ENCODE data around the gene TLR9. TPM values are rescaled to one million over a fixed set of nuclear protein-coding genes. Genes with fewer than 3 reads are reported as not detected.
A peak's percentile ranks its signal among the peaks of the same experiment; 100 is the strongest.
"Not testable (repeated sequence)": the region's sequence is repeated elsewhere in the genome, so short reads cannot be mapped to it uniquely, and the experiment has no call there.

The TLR9 gene
- total RNA-seq, 1 donor from 2014 or later = under 0.01 TPM

DNA sequence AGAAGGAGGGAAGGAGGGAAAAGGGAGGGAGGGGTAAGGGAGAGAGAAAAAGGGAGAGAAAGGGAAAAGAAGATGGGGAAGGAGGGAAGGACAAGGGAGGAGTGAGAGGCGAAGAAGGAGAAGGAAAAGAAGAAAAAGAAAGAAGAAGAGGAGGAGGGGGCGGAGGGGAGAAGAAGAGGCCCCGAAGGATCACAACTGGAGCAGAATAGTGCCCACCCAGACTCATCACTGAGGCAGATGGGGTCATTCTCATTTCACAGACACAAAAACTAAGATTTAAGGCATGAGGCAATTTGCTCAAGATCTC lies 30.2 kb downstream of the TLR9 start:
- no peak for DNase-seq

DNA sequence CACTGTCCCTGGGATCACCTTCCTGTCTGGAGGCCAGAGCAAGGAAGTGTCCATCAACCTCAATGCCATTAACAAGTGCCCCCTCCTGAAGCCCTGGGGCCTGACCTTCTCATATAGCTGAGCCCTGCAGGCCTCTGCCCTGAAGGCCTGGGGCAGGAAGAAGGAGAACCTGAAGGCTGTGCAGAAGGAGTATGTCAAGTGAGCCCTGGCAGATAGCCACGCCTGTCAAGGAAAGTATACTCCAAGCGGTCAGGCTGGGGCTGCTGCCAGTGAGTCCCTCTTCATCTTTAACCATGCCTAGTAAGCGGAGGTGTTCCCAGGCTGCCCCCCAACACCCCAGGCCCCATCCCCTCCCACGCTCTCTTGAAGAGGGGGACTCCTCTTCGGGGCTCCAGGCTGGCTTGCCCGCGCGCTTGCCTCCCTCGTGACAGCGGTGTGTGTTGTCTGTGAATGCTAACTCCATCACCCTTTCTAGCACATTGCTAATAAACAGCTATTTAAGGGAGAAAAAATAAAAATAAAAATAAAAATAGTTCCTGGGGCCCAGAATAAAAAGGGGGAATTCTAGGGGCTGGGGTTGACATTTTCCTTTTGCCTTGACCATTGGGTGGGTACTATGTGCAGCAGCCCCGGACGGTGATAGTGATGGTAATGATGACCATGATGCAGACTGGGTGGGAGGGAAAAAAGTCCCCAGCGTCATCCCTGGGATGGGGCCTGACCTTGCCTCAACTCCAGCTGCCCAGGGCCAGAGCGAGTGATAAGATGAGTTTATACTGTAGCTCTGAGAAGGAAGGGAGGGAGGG lies 30.8 kb downstream of the TLR9 start:
- no peak for DNase-seq

DNA sequence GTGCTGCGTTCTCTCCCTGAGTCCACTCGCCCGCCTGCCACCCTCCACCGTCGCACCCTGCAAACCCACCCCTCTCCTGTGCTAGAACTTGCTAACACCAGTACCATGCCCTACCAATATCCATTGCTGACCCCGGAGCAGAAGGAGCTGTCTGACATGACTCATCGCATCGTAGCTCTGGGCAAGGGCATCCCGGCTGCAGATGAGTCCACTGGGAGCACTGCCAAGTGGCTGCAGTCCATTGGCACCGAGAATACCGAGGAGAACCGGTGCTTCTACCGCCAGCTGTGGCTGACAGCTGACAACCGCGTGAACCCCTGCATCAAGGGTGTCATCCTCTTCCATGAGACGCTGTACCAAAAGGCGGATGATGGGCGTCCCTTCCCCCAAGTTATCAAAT lies 32.4 kb downstream of the TLR9 start:
- peak; percentile 80 for DNase-seq

DNA sequence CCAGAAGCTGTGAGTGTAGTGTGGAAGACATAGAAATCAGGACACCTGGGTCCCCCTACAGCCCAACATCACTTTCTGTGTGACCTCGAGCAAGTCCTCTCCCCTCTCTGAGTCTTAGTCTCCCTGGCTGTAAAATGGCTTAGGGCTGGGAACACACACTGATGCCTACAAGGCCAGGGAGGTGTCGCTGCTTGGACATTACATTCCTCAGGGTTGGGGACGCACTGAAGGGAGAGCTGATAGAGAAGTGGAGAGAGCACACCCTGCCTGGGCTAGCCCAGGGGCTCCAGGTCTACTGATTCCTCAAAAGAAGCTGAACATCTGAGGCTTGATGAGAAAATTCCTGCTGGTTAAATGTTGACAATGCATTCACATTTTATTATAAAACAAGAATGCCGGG lies 33.8 kb downstream of the TLR9 start:
- DNase-seq = no peak

DNA sequence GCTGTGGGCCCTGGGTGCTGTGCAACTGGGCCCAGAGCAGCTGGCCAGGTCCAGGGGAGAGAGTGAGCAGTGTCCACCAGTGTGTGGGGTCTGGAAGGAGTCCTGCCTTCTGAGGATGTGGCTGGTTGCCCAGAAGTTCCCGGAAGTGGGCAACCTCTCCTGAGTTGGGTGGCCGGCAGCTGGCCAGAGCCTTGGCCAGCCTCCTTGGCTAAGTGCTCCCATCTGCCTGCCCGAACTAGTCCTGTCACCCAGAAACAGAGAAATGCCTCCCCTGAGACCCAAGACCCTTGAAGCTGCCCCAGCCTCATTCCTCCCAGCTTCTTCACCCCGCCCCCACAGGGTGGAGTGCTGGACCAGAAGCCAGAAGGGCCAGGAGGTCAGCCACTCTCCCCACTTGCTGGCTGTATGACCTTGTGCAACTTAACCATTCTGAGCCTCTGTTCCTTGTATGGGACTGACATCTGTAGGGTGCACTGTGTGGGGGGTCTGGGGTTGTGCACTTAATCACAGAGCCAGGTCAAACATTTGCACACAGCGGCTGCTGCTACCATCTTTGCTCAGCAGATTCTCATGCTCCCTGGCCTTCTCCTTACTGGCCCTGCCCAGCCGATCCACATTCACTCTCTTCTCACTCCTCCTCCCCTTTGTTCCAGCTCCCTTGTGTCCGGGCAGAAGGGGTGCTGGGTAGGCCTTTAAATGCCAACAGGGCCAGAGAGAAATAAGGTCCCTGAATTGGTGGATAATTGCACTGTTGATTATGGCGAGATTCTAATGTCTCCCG lies 35.0 kb downstream of the TLR9 start:
- no peak for DNase-seq

DNA sequence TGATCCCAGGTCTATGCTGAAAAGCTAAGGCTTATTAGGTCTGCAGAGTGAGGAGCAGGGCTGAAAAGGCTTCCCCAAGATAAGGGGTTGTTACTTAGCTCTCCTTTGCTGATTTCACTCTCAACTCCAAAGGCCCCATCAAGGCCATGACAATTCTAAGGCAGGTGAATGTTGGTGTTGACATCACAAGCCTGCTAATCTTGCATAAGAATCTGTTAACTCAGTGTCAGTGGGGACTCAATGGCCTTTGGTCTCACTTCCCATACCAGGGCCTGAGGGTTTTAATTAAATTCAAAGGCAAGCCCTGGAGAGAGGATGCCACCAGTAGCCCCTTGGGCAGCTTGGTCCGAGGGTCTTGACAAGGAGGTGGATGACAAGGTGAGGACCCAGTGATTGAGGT lies 36.9 kb downstream of the TLR9 start:
- DNase-seq = no peak

DNA sequence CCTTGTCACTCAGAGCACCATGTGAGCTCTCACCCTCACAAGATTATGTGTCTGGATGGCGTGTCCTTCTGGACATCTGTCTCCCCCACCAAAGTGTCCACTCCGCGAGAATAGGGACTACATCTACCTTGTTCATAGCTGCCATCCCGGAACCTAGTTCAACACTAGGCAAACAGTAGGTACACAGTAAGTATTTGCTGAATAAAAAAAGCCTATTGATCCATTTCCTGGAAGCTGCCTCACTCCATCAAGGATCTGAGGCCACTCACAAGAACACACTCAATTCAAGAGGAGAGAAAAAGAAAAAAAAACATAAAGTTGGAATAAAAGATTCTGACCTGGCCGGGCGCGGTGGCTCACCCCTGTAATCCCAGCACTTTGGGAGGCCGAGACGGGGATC lies 38.7 kb downstream of the TLR9 start:
- no peak for DNase-seq

DNA sequence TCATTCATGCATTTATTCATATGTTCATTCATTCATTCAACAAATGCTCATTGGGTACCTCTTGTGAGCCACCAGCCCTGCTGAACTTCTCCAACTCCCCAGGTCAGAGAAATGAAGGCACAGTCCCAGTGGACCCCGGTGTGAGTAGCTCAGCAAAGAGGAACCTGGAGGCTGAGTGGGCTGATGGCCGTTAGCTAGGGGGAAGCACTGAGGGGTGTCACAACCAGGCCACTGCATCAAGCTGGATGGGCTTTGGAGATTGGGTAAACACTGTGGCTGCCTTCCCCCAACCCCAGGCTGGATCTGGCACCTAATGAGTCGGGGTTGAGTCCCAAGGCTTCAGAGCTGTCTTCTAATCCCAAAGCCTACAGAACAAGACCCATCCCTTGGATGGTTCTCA lies 39.6 kb downstream of the TLR9 start:
- no peak for DNase-seq

DNA sequence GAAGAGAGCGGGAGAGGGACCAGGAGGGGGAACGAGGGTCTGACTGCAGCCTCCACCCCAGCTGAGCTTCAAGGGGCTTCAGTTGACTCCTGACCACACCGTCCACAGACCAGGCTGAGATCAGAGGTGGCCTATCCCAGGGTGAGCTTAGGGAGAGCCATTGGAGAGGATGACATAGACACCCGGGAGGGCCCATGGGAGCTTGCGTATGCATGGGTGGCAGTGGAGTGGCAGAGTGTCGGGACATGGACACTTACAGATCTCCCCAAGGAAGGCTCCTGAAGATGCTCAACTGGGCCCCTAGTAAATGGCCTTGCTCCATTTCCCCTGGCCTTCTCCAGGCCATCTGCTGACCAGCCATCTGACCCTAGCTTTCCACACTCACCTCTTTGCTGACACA lies 40.1 kb downstream of the TLR9 start:
- DNase-seq = no peak

DNA sequence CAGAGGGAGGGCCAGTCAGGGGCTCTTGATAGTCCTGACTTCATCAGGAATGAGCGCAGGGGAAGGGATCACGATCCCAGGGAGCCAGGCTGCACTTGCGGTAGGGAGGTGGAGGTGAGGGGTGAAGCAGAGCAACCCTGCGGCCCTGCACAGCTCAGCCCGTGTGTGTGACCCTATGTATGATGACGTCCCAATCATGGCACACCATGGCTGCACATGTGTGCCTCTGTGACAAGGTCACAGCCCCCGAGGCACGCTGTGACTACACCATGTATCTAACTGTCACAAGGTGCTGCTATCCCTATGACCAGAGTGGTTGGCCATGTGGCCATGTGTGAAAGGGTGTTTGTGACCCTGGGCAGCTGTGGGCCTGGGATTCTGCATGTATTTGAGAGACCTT lies 40.8 kb downstream of the TLR9 start:
- no peak for DNase-seq

DNA sequence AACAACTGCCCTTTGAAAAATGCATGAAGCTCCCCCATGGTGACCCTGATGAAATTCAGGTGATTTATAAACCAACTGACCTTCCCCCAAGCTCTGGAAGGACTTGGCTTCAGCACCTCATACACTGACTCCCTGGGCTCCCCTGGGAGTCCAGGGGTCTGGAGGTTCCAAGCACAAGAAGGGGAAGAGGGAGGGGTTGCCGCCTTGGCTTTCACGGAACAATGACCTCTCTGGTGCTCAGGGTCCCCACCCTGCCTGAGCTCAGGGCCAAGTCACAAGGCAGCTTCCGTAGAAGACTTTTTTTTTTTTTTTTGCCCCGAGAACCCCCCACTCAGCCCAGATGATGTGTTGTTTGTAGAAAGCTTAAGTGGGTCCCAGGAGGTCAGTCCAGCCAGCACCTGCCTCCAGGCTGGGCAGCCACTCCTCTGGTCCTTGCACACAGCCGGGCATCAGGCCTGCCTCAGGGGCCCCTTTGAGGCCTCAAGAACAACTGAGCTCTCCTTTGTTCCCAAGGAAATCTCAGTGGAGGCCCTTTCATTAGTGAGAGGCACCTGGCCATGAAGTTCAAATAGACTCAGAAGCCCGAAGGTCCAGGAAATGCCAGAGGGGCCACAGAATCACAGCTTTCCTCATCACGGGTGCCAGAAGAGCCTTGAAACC lies 41.5 kb downstream of the TLR9 start:
- DNase-seq = no peak

DNA sequence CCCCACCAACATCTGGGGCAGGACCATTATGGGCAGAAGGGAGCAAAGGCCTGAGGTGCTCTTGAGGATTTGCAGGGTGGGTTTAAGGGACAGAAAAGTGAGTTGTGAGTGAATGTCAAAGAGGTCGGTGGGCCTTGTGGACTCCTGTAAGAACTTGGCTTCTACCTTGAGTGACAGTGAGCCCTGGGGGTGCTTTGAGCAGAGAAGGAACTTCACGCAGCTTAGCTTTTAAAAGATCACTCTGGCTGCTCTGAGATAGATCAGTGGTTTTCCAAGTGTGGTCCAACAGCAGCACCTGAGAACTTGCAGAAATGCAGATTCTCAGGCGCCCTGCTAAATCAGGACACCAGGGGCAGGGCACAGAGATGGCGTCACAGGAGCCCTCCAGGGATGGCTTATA lies 42.8 kb downstream of the TLR9 start:
- no peak for DNase-seq

DNA sequence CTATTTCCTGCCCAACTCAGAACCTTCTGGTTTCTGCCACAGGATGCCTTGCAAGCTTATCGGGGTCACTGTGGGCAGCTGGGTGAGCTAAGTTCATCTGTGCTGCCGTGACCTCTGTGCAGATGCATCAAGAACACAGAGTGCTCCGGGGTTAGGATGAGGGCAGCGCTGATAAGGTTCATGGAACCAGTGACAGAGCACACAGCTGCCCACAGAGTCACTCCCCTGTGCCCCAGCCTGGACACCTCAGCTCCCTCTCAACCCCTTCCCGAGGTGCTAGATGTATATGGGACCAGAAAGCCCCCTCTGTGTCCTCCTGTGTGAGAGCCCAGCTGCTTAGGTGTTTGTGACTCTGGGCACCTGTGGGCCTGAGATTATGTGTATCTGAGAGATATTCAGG lies 43.2 kb downstream of the TLR9 start:
- DNase-seq = no peak

DNA sequence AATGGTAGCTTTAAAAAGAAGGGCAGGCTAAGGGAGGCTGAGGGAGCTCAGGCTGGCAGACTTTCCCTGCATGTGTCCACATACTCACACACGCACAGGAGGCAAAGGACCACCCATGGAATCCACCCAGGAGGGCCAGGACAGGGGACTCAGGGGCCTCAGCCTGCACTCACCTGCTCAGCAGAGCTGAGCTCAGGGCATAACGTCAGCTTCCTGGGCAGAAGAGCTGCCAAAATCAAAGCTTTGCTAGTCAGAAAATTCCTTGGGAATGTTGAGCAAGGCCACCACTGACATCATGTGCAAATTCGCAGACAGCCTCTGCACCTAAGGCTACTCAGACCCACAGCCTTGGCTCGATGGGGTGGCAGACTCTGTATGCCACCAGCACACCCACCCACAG lies 43.9 kb downstream of the TLR9 start:
- no peak for DNase-seq

DNA sequence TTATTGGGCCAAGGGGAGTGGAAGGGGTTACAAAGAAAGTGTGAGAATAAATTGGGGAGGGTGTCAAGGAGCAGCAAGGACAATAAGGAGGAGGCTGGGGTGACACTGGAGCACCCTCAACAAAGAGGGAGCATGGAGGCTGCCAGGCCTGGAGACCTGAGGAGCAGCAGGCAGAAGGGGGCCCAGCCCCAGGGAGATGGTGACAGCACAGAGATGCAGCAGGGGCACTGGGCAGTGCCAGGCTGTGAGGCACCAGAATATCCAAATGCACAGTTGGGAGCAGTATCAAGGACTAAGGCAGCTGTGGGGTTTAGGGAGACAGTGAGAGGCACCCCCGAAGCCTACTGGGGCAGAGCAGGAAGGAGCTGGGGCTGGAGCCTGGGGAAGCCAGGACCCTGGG lies 46.9 kb downstream of the TLR9 start:
- no peak for DNase-seq

DNA sequence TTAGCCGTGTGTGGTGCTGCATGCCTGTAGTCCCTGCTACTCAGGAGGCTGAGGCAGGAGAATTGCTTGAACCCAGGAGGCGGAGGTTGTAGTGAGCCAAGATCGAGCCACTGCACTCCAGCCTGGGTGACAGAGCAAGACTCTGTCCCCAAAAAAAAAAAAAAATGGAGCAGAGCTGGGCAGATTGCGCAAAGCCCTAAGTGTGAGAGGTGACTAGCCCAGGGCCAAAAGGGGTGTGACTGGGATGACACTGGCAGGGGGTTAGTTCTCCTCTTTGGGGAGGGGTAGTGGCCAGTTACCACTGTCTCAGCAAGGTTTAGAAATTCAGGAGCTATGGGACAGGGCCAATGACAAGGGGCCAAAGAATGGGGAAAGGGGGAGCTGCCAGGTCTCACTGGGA lies 47.3 kb downstream of the TLR9 start:
- not testable (repeated sequence) for DNase-seq

DNA sequence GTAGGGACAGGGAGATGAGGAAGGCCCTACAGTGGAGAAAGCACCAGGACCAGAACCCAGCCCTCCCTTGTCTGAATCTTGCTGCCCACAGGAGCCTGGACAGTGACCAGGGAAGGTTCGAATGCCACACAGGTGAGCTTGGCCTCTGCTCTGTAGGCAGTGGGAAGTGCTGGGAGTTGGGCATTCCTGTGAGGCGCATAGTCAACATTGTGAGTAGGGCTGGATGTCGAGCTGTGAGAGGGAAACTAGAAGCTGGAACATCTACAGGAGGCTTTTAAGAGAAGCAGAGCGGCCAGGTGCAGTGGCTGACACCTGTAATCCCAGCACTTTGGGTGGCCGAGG lies 47.8 kb downstream of the TLR9 start:
- no peak for DNase-seq

DNA sequence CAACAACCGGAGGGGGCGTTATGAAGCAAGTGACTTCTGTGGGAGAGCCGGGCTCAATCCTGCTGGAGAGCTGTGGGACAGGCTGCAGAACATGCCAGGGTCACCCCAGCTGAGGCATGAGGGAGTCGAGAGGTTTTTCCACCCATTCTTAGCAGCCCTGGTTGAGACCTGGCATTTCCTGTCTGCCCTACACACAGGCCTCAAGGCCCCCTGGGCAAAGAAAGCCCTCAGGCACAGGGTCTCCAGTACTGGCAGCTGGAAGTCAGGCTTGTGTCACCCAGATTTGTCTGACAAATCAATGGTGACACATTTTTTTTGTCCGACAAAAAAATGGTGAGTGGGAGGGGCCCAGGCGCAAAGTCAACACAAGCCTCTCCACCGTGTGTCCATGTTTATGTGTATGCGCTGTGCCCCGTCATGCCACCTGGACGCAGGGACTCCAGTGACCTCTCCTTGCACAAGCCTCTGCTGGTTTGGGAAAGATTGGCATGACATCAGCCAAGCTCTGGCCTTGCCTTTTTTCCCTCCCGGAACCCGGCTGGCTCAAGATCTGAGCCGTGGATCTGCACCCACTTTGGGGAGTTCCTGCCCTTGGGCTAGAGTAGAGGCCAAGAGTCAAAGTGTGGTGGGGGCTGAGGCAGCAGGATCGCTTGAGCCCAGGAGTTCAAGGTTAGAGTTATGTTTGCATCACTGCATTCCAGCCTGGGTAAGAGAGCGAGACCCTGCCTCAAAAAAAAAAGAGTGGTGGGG lies 48.3 kb downstream of the TLR9 start:
- DNase-seq = no peak

DNA sequence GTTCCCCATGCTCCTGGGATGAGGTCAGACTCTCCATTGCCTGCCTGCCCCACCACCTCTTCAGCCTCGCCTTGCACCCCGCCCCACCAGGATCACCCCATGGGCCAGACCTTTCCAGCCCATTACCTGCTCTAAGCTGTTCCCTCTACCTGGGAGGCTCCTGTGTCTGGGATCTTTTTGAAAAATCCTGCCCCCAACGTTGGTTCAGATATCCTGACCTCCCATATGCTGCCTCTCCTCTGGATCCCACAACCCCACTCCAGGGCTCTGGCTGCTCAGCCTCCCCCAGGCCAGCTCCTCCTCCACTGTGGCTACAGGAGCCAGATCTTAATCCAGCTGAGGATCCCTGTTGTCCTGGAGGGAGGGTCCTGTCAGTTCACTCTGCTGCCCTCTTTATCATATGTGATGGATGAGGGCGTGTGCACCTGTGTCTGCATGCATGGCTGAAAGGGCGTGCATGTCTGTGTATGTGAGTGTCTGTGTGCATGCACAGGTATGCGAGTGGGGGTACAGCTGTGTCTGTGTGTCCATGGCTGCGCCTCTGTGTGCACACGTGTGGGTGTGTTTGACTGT lies 49.2 kb downstream of the TLR9 start:
- no peak for DNase-seq

DNA sequence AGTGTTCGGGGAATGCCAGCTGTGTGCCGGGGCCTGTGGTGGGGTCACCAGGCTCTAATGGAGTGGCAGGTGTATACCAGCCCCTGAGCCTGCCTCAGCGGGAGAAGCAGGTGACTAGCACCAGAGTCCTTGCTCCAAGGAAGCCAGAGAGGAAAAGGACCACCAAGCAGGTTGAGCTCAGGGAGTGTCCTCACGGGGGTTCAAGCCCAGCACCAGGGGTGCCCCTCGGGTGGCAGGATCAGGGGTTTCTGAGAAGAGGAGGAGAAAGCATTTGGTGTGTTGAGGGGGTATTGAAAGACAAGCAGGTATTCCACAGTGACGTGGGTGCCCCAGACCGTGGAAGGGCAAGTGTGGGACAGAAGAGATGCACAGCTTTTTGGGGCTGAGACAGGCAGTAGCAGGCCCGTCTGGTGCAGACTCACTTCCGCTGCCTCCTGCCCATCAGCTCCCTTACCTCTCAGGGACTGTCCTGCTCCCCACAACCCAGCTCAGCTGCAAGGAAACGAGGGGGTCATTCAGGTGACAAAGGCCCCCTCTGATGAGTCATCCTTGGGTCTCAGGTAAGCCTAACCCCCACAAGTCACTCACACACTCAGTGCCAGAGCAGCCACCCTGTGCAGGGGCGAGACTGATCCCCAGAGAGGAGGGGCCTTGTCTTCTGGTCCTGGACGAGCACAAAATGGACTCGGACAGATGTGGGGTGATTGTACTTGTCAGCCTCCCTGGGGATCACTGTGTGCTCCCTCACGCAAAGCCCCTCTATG lies 49.8 kb downstream of the TLR9 start:
- no peak for DNase-seq

DNA sequence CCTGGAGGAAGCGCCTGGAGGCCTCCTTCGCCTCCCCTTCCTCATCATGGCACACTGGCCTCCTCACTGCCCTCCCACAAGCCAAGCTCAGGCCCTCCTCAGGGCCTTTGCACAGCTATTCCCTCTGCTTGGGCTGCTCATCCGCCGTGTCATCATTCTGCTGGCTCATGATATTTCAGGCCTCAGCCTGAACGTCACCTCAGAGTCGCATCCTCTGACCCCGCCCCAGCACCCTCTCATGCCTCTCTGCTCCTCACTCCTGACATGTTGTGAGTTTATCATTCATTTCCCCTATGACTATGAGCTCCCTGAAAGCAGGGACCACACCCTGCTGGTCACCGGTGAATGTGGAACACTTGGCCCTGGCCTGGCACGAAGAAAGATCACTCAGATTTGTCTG lies 50.5 kb downstream of the TLR9 start:
- no peak for DNase-seq

DNA sequence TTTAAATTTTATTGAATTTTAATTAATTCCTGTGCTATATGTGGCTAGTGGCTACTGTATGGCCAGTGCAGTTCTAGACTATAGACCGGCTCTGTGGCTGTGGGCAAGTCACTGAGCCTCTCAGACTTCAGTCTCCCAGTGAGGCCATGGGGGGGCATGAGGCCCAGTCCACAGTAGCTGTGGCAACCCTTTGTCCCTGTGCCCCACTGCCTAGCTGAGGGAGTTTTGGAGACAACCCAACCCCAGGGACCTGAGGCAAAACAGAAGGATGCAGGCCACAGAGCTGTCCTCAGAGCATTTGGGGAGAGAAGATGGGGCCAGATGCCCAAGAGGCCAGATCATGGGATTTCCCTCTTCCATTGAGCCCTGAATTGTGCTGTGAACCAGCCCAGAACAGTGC lies 52.3 kb downstream of the TLR9 start:
- no peak for DNase-seq
